Type B pancreatic cell (in vitro differentiated cells): ENCODE data around the gene GLYR1. TPM values are rescaled to one million over a fixed set of nuclear protein-coding genes. Genes with fewer than 3 reads are reported as not detected.

Experiments
- DNase-seq: peaks from one replicate; pipeline ENCODE4 v3.0.0; 2021; ENCODE audit warnings: mixed read lengths; ENCODE audit not compliant: unreplicated experiment; ENCODE audit errors: extremely low spot score
- H3K27ac Mint-ChIP-seq: 2 replicates; pipeline ENCODE4 v1.8.0; 2021; ENCODE audit warnings: mild to moderate bottlenecking, mixed read lengths
- H3K27me3 Mint-ChIP-seq: 2 replicates; pipeline ENCODE4 v1.8.0; 2021; ENCODE audit warnings: mixed read lengths
- H3K36me3 Mint-ChIP-seq: 2 replicates; pipeline ENCODE4 v1.8.0; 2021; ENCODE audit warnings: mixed read lengths
- H3K4me1 Mint-ChIP-seq: one replicate; pipeline ENCODE4 v1.8.0; 2021; ENCODE audit warnings: mixed read lengths; ENCODE audit not compliant: unreplicated experiment
- H3K4me3 Mint-ChIP-seq: 2 replicates; pipeline ENCODE4 v1.8.0; 2021; ENCODE audit warnings: mild to moderate bottlenecking, mixed read lengths
- H3K9me3 Mint-ChIP-seq: 2 replicates; pipeline ENCODE4 v1.8.0; 2021; ENCODE audit warnings: mixed read lengths
- CTCF ChIP-seq: fragments of 200-600 bp; sonication (generic); conservative IDR thresholded peaks from 2 replicates; pipeline ENCODE4 v1.5.0; 2021; ENCODE audit warnings: antibody characterized with exemption, mild to moderate bottlenecking
- total RNA-seq: library from RNA; stranded (reverse); gene quantifications from 2 replicates; pipeline ENCODE4 v1.2.1, GENCODE V29; 2021; ENCODE audit warnings: low replicate concordance

GLYR1 gene
- total RNA-seq, 1 donor from 2014 or later, result 120 TPM

DNA sequence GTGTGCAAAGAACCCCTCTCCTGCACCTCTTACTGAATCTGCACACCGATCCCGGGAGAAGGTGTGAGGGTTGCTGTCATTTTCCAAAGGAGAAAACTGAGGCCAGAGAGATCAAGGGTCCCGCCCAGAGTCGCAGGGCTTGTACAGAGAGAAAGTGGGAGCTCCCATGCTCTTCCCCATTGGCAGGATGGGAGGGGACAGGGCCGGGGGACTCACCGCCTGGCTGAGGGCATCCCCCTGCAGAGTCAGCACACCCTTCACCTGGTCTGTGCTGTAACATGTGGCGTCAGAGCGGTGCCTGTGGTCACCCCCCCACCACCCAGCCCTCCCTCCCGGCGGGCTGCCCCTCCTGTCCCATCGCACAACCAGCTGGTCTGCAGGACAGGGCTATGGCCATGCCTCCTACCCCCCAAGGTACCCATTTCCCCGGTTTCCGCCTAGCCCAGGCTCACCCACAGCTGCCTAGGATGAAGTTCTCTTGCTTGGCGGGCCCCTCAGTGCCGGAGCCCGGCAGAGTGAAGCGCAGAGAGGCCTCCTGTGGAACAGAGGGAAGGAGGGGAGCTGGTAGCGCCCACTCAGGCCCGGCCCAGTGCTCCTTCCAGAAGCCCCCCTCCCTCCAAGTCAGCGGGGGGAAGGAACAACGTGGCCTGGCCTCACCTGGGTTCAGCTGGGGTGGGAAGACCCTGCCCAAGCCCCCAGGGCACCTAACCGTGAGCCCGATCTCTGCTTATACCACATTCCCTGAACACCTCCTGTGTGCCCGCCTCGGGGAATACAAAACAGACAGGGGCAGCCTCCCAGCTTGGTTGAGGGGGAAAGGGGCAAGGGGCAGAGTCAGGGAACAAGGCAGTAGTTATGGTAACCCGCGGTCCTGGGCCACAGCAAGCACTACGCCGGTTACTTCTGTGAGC, 45.8 kb downstream of the GLYR1 start:
- H3K4me1 Mint-ChIP-seq, result peaks cover 18% of the 10 kb centered on the region
- no peak for TF ChIP-seq CTCF
- peaks cover 3% of the 10 kb centered on the region for H3K36me3 Mint-ChIP-seq
- H3K9me3 Mint-ChIP-seq, result no peaks in the 10 kb centered on the region
- H3K27me3 Mint-ChIP-seq, result no peaks in the 10 kb centered on the region
- DNase-seq, result no peak
- peak overlapping the region; percentile 90 for H3K4me3 Mint-ChIP-seq
- H3K27ac Mint-ChIP-seq, result peak overlapping the region; percentile 79

DNA sequence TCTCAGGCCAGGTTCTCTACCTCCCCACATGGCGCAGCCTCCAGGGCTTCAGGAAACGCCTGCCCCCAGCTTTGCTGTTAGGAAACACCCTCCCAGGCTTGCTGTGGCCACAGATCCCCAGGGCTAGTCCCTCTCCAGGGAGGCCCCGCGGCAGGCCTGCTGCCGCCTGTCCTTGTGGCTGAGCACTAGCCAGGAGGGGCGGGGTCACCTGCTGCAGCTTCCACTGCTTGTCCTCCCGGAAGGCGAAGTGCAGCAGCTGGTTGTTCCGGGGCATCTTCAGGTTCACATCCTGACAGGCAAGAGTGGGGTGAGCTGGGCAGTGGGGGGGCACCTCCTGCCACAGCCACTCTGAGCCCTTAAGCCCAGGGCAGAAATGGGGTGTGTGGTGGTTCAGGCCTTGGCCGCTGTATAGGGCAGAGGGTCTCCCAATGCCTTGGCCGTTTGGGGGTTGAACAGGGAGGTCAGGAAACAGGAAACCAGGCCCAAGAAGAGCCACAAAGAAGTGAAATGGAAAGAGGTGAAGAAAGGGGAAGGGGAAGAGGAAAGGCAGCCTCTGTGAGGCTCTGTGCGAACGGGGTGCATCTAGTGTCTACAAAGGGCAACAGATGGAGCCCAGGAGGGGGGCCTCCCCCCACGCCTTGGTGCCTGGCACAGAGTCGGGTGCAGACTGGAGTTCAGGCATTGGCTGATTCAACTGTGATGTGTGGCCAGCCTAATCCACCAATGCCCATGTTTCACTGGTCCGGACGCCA, 46.6 kb downstream of the GLYR1 start:
- DNase-seq, result no peak
- peak overlapping the region; percentile 78 for H3K4me3 Mint-ChIP-seq
- TF ChIP-seq CTCF, result no peak
- peaks cover 3% of the 10 kb centered on the region for H3K36me3 Mint-ChIP-seq
- H3K9me3 Mint-ChIP-seq, result no peaks in the 10 kb centered on the region
- H3K4me1 Mint-ChIP-seq, result peaks cover 18% of the 10 kb centered on the region
- H3K27ac Mint-ChIP-seq, result peak overlapping the region; percentile 72
- no peaks in the 10 kb centered on the region for H3K27me3 Mint-ChIP-seq

GRCh38 chr16:4799171-4799855, 47.8 kb downstream of the GLYR1 start:
- Mint-ChIP-seq H3K27ac (no peak overlapping the region), H3K36me3 (no peaks in the 10 kb centered on the region), H3K4me3 (no peak overlapping the region), H3K27me3 (no peaks in the 10 kb centered on the region), H3K9me3 (no peaks in the 10 kb centered on the region), H3K4me1 (peaks cover 18% of the 10 kb centered on the region)
- TF ChIP-seq CTCF, result no peak
- no peak for DNase-seq

DNA sequence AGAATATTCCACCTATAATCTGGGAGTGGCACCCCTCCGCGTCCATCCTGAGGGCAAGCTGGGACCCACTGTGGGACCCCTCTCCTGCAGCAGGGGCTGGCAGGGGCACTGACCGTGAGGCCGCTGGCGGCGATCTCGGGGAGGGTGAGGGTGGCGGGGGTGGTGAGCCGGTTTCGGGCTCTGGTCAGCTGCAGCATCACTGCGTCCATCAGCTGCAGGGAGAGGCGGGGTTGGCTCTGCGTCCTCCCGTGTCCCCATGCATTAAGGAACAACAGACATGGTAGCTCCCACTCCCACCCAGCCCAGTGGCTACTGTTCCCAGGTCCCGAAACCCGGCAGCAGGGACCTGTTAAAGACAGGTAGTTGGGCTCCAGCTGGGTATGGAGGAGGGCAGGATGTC, 48.6 kb downstream of the GLYR1 start:
- H3K9me3 Mint-ChIP-seq, result no peaks in the 10 kb centered on the region
- H3K4me1 Mint-ChIP-seq, result peaks cover 11% of the 10 kb centered on the region
- H3K27me3 Mint-ChIP-seq, result no peaks in the 10 kb centered on the region
- no peak for TF ChIP-seq CTCF
- no peak for DNase-seq
- H3K27ac Mint-ChIP-seq, result no peak overlapping the region
- no peaks in the 10 kb centered on the region for H3K36me3 Mint-ChIP-seq
- H3K4me3 Mint-ChIP-seq, result no peak overlapping the region

DNA sequence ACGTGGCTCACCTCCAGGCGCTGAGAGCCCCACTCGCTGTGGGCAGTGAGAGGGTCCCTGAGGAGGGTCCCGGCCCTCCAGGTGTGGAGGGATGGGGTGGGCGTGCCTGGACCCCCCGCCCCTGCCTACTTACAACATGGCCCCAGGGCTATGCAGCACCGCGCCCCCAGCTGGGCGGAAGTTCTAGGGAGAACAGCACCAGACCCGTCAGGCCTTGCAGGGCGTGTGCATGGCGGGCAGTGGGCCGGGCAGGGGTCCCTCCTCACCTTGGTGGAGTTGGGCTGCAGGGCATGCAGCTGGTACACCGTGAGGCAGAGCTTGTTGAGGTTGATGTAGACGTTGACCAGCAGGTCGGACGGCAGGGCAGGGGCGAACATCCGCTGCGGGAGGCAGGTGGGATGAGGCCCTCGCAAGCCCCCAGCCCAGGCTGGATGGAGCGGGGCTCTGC, 49.3 kb downstream of the GLYR1 start:
- no peak for TF ChIP-seq CTCF
- no peak overlapping the region for H3K4me3 Mint-ChIP-seq
- H3K4me1 Mint-ChIP-seq, result peaks cover 6% of the 10 kb centered on the region
- H3K27me3 Mint-ChIP-seq, result no peaks in the 10 kb centered on the region
- no peak for DNase-seq
- H3K27ac Mint-ChIP-seq, result no peak overlapping the region
- no peaks in the 10 kb centered on the region for H3K9me3 Mint-ChIP-seq
- H3K36me3 Mint-ChIP-seq, result no peaks in the 10 kb centered on the region
